ENCODE measurements around the gene DIABLO.

Gene DIABLO

DNA sequence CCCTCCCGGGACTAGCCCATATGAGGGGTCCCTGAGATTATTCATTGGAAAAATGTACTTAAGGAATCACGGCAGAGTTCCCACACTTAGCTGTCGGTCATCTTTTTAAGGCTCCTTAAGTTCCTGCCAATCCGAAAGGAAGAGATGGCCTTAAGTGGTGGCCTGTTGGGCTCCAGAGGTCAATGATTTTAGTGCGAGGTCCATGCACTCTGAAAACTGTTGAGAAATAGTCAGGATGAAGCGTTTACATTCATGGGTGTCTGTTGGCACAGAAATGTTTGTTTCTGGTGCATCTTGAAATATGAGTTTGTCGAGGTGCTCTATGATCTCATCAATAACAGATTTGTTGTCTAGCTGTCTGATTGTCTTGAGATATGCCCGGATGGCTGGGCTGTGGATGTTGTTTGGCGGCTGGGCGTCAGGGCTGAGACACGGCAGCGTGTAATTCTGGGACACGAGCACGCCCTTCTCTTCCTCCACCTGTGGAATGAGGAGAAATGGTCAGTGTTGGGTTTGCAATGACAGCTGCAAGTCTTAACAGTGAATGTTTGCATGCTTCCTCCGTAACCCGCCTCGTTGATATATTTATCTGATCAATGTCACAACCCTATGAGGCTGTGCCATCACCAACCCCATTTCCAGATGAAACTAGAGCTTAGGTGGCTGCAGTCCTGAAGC is 53.5 kb downstream of the DIABLO start:
- Histone ChIP-seq H3K4me2 (ENCODE audit: low read length) (no peak overlapping the region), H3K4me1 (no peaks in the 10 kb centered on the region)

DNA sequence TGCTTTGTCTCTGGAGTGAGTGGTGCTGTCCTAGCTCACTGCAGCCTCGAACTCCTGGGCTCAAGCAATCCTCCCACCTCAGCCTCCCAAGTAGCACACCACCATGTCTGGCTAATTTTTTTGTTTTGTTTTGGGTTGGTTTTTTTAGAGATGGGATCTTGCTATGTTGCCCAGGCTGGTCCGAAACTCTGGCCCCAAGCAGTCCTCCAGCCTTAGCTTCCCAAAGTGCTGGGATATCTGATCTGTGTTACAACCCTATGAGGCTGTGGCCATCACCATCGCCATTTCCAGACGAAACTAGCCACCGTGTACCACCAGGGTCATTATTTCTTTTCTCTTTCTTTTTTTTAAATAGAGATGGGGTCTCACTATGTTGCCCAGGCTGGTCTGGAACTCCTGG is 54.5 kb downstream of the DIABLO start:
- Histone ChIP-seq H3K9ac (no peak overlapping the region), H3K27ac (no peak overlapping the region), H3K4me3 (ENCODE audit: low read depth, low read length) (no peak overlapping the region), H2AFZ (no peak overlapping the region), H3K4me2 (ENCODE audit: low read length) (no peak overlapping the region), H3K79me2 (no peaks in the 10 kb centered on the region), H3K9me3 (ENCODE audit: control insufficient read depth, low read length) (no peaks in the 10 kb centered on the region), H3K4me1 (no peaks in the 10 kb centered on the region), H3K27me3 (ENCODE audit: control insufficient read depth, insufficient read depth, low read length) (no peaks in the 10 kb centered on the region), H3K36me3 (ENCODE audit: control insufficient read depth, insufficient read depth, low read length) (no peaks in the 10 kb centered on the region)
- TF ChIP-seq, protein P1, sequence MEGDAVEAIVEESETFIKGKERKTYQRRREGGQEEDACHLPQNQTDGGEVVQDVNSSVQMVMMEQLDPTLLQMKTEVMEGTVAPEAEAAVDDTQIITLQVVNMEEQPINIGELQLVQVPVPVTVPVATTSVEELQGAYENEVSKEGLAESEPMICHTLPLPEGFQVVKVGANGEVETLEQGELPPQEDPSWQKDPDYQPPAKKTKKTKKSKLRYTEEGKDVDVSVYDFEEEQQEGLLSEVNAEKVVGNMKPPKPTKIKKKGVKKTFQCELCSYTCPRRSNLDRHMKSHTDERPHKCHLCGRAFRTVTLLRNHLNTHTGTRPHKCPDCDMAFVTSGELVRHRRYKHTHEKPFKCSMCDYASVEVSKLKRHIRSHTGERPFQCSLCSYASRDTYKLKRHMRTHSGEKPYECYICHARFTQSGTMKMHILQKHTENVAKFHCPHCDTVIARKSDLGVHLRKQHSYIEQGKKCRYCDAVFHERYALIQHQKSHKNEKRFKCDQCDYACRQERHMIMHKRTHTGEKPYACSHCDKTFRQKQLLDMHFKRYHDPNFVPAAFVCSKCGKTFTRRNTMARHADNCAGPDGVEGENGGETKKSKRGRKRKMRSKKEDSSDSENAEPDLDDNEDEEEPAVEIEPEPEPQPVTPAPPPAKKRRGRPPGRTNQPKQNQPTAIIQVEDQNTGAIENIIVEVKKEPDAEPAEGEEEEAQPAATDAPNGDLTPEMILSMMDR (IDR thresholded peaks at IDR 0.05): no peak

More for the DNA sequence above, 53.5 kb downstream of the DIABLO start:
- H2AFZ ChIP-seq: no peak overlapping the region
- H3K9ac ChIP-seq: no peak overlapping the region
- H3K4me3 ChIP-seq (ENCODE audit: low read depth, low read length): no peak overlapping the region
- no peaks in the 10 kb centered on the region for H3K79me2 ChIP-seq
- no peaks in the 10 kb centered on the region for H3K36me3 ChIP-seq (ENCODE audit: control insufficient read depth, insufficient read depth, low read length)
- H3K27me3 ChIP-seq (ENCODE audit: control insufficient read depth, insufficient read depth, low read length): no peaks in the 10 kb centered on the region
- no peaks in the 10 kb centered on the region for H3K9me3 ChIP-seq (ENCODE audit: control insufficient read depth, low read length)
- no peak overlapping the region for H3K27ac ChIP-seq
- TF ChIP-seq, protein P1 (IDR thresholded peaks at IDR 0.05): no peak

DNA sequence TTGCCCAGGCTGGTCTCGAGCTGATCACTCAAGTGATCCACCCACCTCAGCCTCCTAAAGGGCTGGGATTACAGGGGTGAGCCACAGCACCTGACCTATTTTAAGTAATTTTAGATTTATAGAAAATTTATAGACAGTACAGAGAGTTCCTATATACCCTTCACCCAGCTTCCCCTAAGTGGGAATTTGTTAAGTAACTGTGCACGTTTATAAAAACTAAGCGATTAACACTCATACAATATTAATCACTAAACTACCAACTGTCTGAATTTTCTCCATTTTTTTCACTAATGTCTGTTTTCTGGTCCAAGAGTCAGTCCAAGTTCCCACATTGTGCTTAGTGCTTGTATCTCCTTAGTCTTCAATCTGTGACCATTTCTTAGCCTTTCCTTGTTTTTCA is 57.4 kb downstream of the DIABLO start:
- Histone ChIP-seq H3K4me1 (no peaks in the 10 kb centered on the region), H3K27me3 (ENCODE audit: control insufficient read depth, insufficient read depth, low read length) (no peaks in the 10 kb centered on the region), H3K9me3 (ENCODE audit: control insufficient read depth, low read length) (no peaks in the 10 kb centered on the region), H2AFZ (no peak overlapping the region), H3K27ac (no peak overlapping the region), H3K36me3 (ENCODE audit: control insufficient read depth, insufficient read depth, low read length) (no peaks in the 10 kb centered on the region), H3K79me2 (no peaks in the 10 kb centered on the region), H3K4me3 (ENCODE audit: low read depth, low read length) (no peak overlapping the region), H3K4me2 (ENCODE audit: low read length) (no peak overlapping the region), H3K9ac (no peak overlapping the region)
- TF ChIP-seq, protein P1 (IDR thresholded peaks at IDR 0.05): no peak

DNA sequence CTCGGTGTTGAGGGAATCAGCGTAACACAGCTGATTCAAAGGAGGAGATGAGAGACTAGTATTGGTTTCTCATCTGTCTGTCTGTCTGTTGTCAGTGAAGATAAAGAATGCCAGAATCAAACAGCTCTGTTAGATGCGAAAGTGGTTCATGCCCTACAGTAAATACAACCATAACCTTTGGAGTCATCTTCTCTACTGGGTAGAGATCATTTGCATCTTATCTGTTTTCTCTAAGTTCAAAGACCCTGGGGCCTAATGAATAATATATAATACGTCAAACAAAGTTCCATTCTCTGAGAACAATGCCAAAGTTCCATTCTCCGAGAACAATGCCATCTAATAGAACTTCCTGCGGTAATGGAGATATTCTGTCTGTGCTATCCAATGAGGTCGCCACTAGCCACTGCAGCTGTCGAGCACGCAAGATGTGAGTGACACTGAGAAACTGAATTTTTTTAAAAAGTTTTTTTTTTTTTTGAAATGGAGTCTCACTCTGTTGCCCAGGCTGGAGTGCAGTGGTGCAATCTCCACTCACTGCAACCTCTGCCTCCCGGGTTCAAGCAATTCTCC is 58.4 kb downstream of the DIABLO start:
- H3K4me2 ChIP-seq (ENCODE audit: low read length): no peak overlapping the region
- no peak overlapping the region for H2AFZ ChIP-seq
- no peaks in the 10 kb centered on the region for H3K36me3 ChIP-seq (ENCODE audit: control insufficient read depth, insufficient read depth, low read length)
- no peaks in the 10 kb centered on the region for H3K9me3 ChIP-seq (ENCODE audit: control insufficient read depth, low read length)
- H3K4me3 ChIP-seq (ENCODE audit: low read depth, low read length): no peak overlapping the region
- no peaks in the 10 kb centered on the region for H3K27me3 ChIP-seq (ENCODE audit: control insufficient read depth, insufficient read depth, low read length)
- no peaks in the 10 kb centered on the region for H3K79me2 ChIP-seq
- H3K27ac ChIP-seq: no peak overlapping the region
- TF ChIP-seq, protein P1 (IDR thresholded peaks at IDR 0.05): no peak
- no peaks in the 10 kb centered on the region for H3K4me1 ChIP-seq
- no peak overlapping the region for H3K9ac ChIP-seq
